Esophagus squamous epithelium (tissue), 4 donors: ENCODE measurements around the gene BRD7.

ENCODE experiments used
- POLR2A ChIP-seq, 4 donors: fragments of 450-650 bp; IDR thresholded peaks; one replicate each; pipeline ENCODE4 v1.6.1; 2017; ENCODE audit warnings: antibody characterized with exemption in 4 of 4, mild to moderate bottlenecking in 4 of 4, moderate library complexity in 3 of 4
- TF ChIP-seq, protein P1 (sequence below), 6 experiments: fragments of 450-650 bp in 4 of 6; fragments of 200-600 bp in 2 of 6; sonication (generic) in 2 of 6; IDR thresholded peaks; one replicate each; pipeline ENCODE4 v1.5.1; 2016 to 2019; ENCODE audit warnings: antibody characterized with exemption in 6 of 6, mild to moderate bottlenecking in 4 of 6, moderate library complexity in 4 of 6

DNA sequence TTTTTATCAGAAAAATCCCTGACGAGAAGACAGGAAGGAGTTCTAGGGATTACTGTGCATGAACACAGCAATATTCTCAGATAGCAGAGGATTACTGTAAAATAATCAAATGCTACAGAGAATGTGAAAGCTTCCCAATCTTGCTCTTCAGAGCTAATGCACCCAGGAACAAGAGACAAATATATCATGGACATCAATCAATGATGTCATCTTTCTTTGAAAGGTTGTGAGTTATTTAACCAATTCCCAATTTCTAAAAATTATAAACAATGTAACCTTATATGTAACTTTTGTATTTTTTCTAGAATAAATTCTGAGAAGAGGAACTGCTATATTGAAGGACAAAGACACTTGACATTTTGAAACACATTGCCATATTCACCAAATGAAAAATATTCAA, 46.5 kb downstream of the BRD7 start:
- TF ChIP-seq, protein P1, sequence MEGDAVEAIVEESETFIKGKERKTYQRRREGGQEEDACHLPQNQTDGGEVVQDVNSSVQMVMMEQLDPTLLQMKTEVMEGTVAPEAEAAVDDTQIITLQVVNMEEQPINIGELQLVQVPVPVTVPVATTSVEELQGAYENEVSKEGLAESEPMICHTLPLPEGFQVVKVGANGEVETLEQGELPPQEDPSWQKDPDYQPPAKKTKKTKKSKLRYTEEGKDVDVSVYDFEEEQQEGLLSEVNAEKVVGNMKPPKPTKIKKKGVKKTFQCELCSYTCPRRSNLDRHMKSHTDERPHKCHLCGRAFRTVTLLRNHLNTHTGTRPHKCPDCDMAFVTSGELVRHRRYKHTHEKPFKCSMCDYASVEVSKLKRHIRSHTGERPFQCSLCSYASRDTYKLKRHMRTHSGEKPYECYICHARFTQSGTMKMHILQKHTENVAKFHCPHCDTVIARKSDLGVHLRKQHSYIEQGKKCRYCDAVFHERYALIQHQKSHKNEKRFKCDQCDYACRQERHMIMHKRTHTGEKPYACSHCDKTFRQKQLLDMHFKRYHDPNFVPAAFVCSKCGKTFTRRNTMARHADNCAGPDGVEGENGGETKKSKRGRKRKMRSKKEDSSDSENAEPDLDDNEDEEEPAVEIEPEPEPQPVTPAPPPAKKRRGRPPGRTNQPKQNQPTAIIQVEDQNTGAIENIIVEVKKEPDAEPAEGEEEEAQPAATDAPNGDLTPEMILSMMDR (IDR thresholded peaks at IDR 0.05), result no peak
- no peak for TF ChIP-seq POLR2A (IDR thresholded peaks at IDR 0.05)
